HepG2 (cell line): Measurements from ENCODE around the gene MFAP1. TPM values are rescaled to one million over a fixed set of nuclear protein-coding genes. Genes with fewer than 3 reads are reported as not detected.
A peak's percentile ranks its signal among the peaks of the same experiment; 100 is the strongest.

Source experiments
- AHR ChIP-seq: IDR thresholded peaks from 2 replicates; pipeline ENCODE4 v1.6.1; 2018; ENCODE audit warnings: missing genetic modification reagents, missing compliant biosample characterization
- CEBPZ ChIP-seq: IDR thresholded peaks from 2 replicates; pipeline ENCODE4 v1.6.1; 2012; ENCODE audit warnings: low read length, improper control_type of control experiment
- HNF1B ChIP-seq: sonication (generic); formaldehyde crosslinking; IDR thresholded peaks from 2 replicates; pipeline ENCODE4 v1.5.1; 2020; ENCODE audit warnings: mild to moderate bottlenecking, moderate library complexity, missing genetic modification reagents
- NR1H2 ChIP-seq: sonication (generic); formaldehyde crosslinking; IDR thresholded peaks from 2 replicates; pipeline ENCODE4 v1.8.1; 2022; ENCODE audit warnings: low read depth, missing genetic modification reagents, borderline replicate concordance
- SAFB2 ChIP-seq: sonication (generic); formaldehyde crosslinking; IDR thresholded peaks from 2 replicates; pipeline ENCODE4 v1.5.1; 2020; ENCODE audit warnings: missing genetic modification reagents, low read depth, mild to moderate bottlenecking, borderline replicate concordance
- SALL2 ChIP-seq: sonication (generic); formaldehyde crosslinking; IDR thresholded peaks from 2 replicates; pipeline ENCODE4 v1.8.1; 2023; ENCODE audit warnings: mild to moderate bottlenecking, missing genetic modification reagents, inconsistent platforms
- SP4 ChIP-seq: sonication (generic); formaldehyde crosslinking; IDR thresholded peaks from 2 replicates; pipeline ENCODE4 v1.8.1; 2023; ENCODE audit warnings: mild to moderate bottlenecking, missing genetic modification reagents
- SRSF9 ChIP-seq: fragments of 200-400 bp; formaldehyde crosslinking; IDR thresholded peaks from 2 replicates; pipeline ENCODE4 v1.6.1; 2018; ENCODE audit warnings: borderline replicate concordance, mild to moderate bottlenecking, low read depth, low read length; ENCODE audit not compliant: insufficient read depth, poor library complexity, severe bottlenecking
- TOPORS ChIP-seq: sonication (generic); formaldehyde crosslinking; IDR thresholded peaks from 2 replicates; pipeline ENCODE4 v1.8.0; 2023; ENCODE audit warnings: mild to moderate bottlenecking, missing genetic modification reagents
- TSC22D2 ChIP-seq: sonication (generic); formaldehyde crosslinking; IDR thresholded peaks from 2 replicates; pipeline ENCODE4 v1.5.1; 2020; ENCODE audit warnings: missing genetic modification reagents, mild to moderate bottlenecking, borderline replicate concordance
- ZNF136 ChIP-seq: sonication (generic); formaldehyde crosslinking; IDR thresholded peaks from 2 replicates; pipeline ENCODE4 v1.8.1; 2022; ENCODE audit warnings: low read depth, mild to moderate bottlenecking, moderate library complexity, missing genetic modification reagents
- ZNF430 ChIP-seq: sonication (generic); formaldehyde crosslinking; IDR thresholded peaks from 2 replicates; pipeline ENCODE4 v1.9.0; 2021; ENCODE audit warnings: mild to moderate bottlenecking, missing genetic modification reagents
- ZNF598 ChIP-seq: sonication (generic); formaldehyde crosslinking; IDR thresholded peaks from 2 replicates; pipeline ENCODE4 v1.5.1; 2020; ENCODE audit warnings: mild to moderate bottlenecking, missing genetic modification reagents, borderline replicate concordance
- ZNF614 ChIP-seq: IDR thresholded peaks from 2 replicates; pipeline ENCODE4 v1.6.1; 2018; ENCODE audit warnings: missing biosample characterization, missing genetic modification reagents, inconsistent platforms, borderline replicate concordance
- ZNF709 ChIP-seq: sonication (generic); formaldehyde crosslinking; IDR thresholded peaks from 2 replicates; pipeline ENCODE4 v1.5.0; 2020; ENCODE audit warnings: mild to moderate bottlenecking, missing genetic modification reagents
- ZNF772 ChIP-seq: sonication (generic); formaldehyde crosslinking; IDR thresholded peaks from 2 replicates; pipeline ENCODE4 v1.5.0; 2020; ENCODE audit warnings: mild to moderate bottlenecking, missing genetic modification reagents
- polyA plus RNA-seq, 8 experiments: library from polyadenylated mRNA; depleted of rRNA in 3 of 8; stranded (reverse) in 7 of 8; unstranded in 1 of 8; fragments of >200 nt; fragmentation: Illumina TruSeq in 4 of 8; extraction: Trizol in 4 of 8; gene quantifications; 2 replicates each; pipeline versions ENCODE4 v1.2.1 to v1.2.3, GENCODE V29; 2011 to 2016; ENCODE audit warnings: low read depth in 4 of 8, missing spikeins in 1 of 8, mixed read lengths in 1 of 8; ENCODE audit not compliant: insufficient read depth in 1 of 8
- total RNA-seq, 5 experiments: library from RNA; depleted of rRNA; stranded (reverse); fragments of >200 nt; fragmentation: Illumina TruSeq; extraction: Trizol; gene quantifications; 2 replicates each; pipeline ENCODE4 v1.2.3, GENCODE V29; 2016; ENCODE audit warnings: low read depth in 1 of 5
- TF ChIP-seq, protein P1 (sequence below): sonication (generic); formaldehyde crosslinking; IDR thresholded peaks from 2 replicates; pipeline ENCODE4 v1.9.0; 2022; ENCODE audit warnings: missing genetic modification reagents, mild to moderate bottlenecking, borderline replicate concordance
- TF ChIP-seq, protein P2 (sequence below): sonication (generic); formaldehyde crosslinking; IDR thresholded peaks from 2 replicates; pipeline ENCODE4 v1.8.1; 2023; ENCODE audit warnings: missing genetic modification reagents, inconsistent platforms, borderline replicate concordance

MFAP1 gene
- total and polyA plus RNA-seq, 2 of the 13 experiments (the other 11 are each of a cell fraction or from before 2014, with no cell fraction given), result 11.8 to 39.5 TPM

GRCh38 chr15:43777267-43777914 lies 47.1 kb downstream of the MFAP1 start (continued):
- TF ChIP-seq ZNF614 (CRISPR knock-in tag) (no peak), ZNF598 (CRISPR knock-in tag) (peak; percentile 77; the same call in 1 of the 2 replicates), ZNF772 (CRISPR knock-in tag) (peak; percentile 83), ZNF709 (peak; percentile 80; the same call in 1 of the 2 replicates), CEBPZ (no peak), SAFB2 (CRISPR knock-in tag) (0 out of 2 replicates have a peak, but pooled peaks have one; percentile 38), SRSF9 (no peak), NR1H2 (CRISPR knock-in tag) (no peak), TSC22D2 (CRISPR knock-in tag) (no peak), HNF1B (CRISPR knock-in tag) (peak; percentile 73; the same call in 1 of the 2 replicates), SP4 (CRISPR knock-in tag) (peak; percentile 43; the same call in 1 of the 2 replicates), TOPORS (CRISPR knock-in tag) (no peak), ZNF136 (CRISPR knock-in tag) (peak; percentile 51; the same call in 1 of the 2 replicates), AHR (CRISPR knock-in tag) (0 out of 2 replicates have a peak, but pooled peaks have one; percentile 49), SALL2 (CRISPR knock-in tag) (peak; percentile 66; the same call in 1 of the 2 replicates), ZNF430 (CRISPR knock-in tag) (peak; percentile 75; the same call in 1 of the 2 replicates)
- TF ChIP-seq, protein P1, sequence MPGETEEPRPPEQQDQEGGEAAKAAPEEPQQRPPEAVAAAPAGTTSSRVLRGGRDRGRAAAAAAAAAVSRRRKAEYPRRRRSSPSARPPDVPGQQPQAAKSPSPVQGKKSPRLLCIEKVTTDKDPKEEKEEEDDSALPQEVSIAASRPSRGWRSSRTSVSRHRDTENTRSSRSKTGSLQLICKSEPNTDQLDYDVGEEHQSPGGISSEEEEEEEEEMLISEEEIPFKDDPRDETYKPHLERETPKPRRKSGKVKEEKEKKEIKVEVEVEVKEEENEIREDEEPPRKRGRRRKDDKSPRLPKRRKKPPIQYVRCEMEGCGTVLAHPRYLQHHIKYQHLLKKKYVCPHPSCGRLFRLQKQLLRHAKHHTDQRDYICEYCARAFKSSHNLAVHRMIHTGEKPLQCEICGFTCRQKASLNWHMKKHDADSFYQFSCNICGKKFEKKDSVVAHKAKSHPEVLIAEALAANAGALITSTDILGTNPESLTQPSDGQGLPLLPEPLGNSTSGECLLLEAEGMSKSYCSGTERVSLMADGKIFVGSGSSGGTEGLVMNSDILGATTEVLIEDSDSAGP (CRISPR knock-in tag), result no peak; the same call in 1 of the 2 replicates
- TF ChIP-seq, protein P2, sequence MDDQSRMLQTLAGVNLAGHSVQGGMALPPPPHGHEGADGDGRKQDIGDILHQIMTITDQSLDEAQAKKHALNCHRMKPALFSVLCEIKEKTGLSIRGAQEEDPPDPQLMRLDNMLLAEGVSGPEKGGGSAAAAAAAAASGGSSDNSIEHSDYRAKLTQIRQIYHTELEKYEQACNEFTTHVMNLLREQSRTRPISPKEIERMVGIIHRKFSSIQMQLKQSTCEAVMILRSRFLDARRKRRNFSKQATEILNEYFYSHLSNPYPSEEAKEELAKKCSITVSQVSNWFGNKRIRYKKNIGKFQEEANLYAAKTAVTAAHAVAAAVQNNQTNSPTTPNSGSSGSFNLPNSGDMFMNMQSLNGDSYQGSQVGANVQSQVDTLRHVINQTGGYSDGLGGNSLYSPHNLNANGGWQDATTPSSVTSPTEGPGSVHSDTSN, result no peak
